GM19023 (cell line): ENCODE results near the gene NOP14.
"Not testable (repeated sequence)": the region's sequence is repeated elsewhere in the genome, so short reads cannot be mapped to it uniquely, and the experiment has no call there.

ENCODE experiments used
- ATAC-seq: cut with Tn5 transposase; IDR thresholded peaks from one replicate; pipeline ENCODE4 v1.9.1; 2021; ENCODE audit warnings: mild to moderate bottlenecking, moderate library complexity; ENCODE audit not compliant: unreplicated experiment

The NOP14 gene

GRCh38 chr4:2962614-2963174 is 512 bp downstream of the NOP14 start:
- peak; percentile 34 for ATAC-seq

- ATAC-seq, result no peak
These were observed 1.3 kb downstream of the NOP14 start for GRCh38 chr4:2961811-2962441.

GRCh38 chr4:2961421-2961810 is 1.8 kb downstream of the NOP14 start:
- no peak for ATAC-seq

GRCh38 chr4:2960450-2960849 is 2.8 kb downstream of the NOP14 start:
- not testable (repeated sequence) for ATAC-seq

- ATAC-seq, result no peak
These were observed 4.8 kb downstream of the NOP14 start for GRCh38 chr4:2958446-2958845.

GRCh38 chr4:2955186-2956044 is 7.8 kb downstream of the NOP14 start:
- not testable (repeated sequence) for ATAC-seq

- ATAC-seq, result peak; percentile 66
These were observed 8.6 kb downstream of the NOP14 start for GRCh38 chr4:2954358-2955185.

- ATAC-seq, result no peak
These were observed 9.7 kb downstream of the NOP14 start for GRCh38 chr4:2953496-2953895.

- ATAC-seq, result no peak
These were observed 12.8 kb downstream of the NOP14 start for GRCh38 chr4:2950221-2950989.

GRCh38 chr4:2949782-2950125 is 13.5 kb downstream of the NOP14 start:
- ATAC-seq, result no peak

- ATAC-seq, result no peak
These were observed 14.1 kb downstream of the NOP14 start for GRCh38 chr4:2948895-2949781.

- ATAC-seq, result no peak
These were observed 15.3 kb downstream of the NOP14 start for GRCh38 chr4:2947926-2948325.

GRCh38 chr4:2946812-2947600 is 16.2 kb downstream of the NOP14 start:
- no peak for ATAC-seq

GRCh38 chr4:2945619-2946604 is 17.3 kb downstream of the NOP14 start:
- ATAC-seq, result not testable (repeated sequence)

- no peak for ATAC-seq
These were observed 18.4 kb downstream of the NOP14 start for GRCh38 chr4:2944586-2945526.

GRCh38 chr4:2944091-2944482 is 19.1 kb downstream of the NOP14 start:
- ATAC-seq, result no peak
